ENCODE data around the gene MYH3.

DNA sequence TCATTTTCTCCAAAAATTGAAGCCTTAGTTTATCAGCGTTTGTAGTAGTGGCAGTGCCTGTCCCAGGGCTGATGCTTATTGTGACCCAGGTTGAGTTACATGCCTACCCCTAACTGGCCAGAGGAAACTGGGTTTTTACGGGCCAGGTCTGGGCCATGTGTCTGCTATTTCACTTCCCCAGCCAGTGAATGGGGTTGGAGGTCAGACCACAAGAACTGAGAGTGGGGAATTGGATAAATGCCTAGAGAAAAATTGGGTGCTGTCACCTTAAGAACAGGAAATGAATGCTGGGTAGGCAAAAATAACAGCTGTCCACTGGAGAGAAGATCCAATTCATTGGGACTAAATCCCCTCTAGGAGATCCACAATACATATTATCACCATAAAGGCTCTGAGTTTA, 45.5 kb upstream of the MYH3 start:
- TF ChIP-seq, protein P1, sequence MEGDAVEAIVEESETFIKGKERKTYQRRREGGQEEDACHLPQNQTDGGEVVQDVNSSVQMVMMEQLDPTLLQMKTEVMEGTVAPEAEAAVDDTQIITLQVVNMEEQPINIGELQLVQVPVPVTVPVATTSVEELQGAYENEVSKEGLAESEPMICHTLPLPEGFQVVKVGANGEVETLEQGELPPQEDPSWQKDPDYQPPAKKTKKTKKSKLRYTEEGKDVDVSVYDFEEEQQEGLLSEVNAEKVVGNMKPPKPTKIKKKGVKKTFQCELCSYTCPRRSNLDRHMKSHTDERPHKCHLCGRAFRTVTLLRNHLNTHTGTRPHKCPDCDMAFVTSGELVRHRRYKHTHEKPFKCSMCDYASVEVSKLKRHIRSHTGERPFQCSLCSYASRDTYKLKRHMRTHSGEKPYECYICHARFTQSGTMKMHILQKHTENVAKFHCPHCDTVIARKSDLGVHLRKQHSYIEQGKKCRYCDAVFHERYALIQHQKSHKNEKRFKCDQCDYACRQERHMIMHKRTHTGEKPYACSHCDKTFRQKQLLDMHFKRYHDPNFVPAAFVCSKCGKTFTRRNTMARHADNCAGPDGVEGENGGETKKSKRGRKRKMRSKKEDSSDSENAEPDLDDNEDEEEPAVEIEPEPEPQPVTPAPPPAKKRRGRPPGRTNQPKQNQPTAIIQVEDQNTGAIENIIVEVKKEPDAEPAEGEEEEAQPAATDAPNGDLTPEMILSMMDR (optimal IDR thresholded peaks at IDR 0.05 in 1 of 3, IDR thresholded peaks at IDR 0.05 in 1 of 3, conservative IDR thresholded peaks at IDR 0.05 in 1 of 3; ENCODE audit: extremely low read depth in 1 of 3, insufficient read depth in 2 of 3, low read length in 3 of 3): no peak
- TF ChIP-seq EZH2 (IDR thresholded peaks at IDR 0.05; ENCODE audit: low read length): no peak
